Measurements from ENCODE around the gene SPRR2B. TPM values are rescaled to one million over a fixed set of nuclear protein-coding genes. Genes with fewer than 3 reads are reported as not detected.

Gene SPRR2B
- total RNA-seq, 1 donor from 2014 or later = not detected

DNA sequence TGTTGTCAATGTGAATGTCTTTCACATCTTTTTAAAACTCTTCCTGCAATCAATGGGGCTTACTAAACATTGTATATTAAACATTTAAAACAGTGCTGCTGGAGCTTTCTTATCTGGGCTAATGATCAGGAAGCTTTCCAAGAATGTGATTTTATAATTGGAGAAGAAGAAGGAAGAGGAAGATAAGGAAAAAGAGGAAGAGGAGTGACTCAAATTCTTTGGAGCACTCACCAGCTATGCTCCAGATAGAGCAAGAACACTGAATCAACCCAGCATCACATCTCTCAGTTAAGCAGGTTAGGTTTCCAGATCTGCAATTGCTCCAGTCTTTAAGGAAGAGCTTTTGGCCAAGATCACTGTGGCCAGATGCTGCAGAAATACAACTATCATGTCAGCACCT, 24.4 kb upstream of the SPRR2B start:
- Mint-ChIP-seq H3K27ac (no peak overlapping the region), H3K36me3 (no peaks in the 10 kb centered on the region), H3K4me1 (no peaks in the 10 kb centered on the region), H3K4me3 (no peak overlapping the region), H3K9me3 (no peaks in the 10 kb centered on the region), H3K27me3 (ENCODE audit: insufficient read depth, low read depth) (peaks cover 3% of the 10 kb centered on the region)
- H3K9me3 ChIP-seq (ENCODE audit: low read depth) = peaks cover 8% of the 10 kb centered on the region
- H3F3A ChIP-seq (ENCODE audit: low read depth) = no peaks in the 10 kb centered on the region
- no peak for TF ChIP-seq EZH2phosphoT487 (IDR thresholded peaks at IDR 0.05)
- TF ChIP-seq, protein P1, sequence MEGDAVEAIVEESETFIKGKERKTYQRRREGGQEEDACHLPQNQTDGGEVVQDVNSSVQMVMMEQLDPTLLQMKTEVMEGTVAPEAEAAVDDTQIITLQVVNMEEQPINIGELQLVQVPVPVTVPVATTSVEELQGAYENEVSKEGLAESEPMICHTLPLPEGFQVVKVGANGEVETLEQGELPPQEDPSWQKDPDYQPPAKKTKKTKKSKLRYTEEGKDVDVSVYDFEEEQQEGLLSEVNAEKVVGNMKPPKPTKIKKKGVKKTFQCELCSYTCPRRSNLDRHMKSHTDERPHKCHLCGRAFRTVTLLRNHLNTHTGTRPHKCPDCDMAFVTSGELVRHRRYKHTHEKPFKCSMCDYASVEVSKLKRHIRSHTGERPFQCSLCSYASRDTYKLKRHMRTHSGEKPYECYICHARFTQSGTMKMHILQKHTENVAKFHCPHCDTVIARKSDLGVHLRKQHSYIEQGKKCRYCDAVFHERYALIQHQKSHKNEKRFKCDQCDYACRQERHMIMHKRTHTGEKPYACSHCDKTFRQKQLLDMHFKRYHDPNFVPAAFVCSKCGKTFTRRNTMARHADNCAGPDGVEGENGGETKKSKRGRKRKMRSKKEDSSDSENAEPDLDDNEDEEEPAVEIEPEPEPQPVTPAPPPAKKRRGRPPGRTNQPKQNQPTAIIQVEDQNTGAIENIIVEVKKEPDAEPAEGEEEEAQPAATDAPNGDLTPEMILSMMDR (IDR thresholded peaks at IDR 0.05) = no peak
- TF ChIP-seq EZH2 (IDR thresholded peaks at IDR 0.05) = no peak
- no peak overlapping the region for H3K9ac ChIP-seq
- H3K4me1 ChIP-seq = no peaks in the 10 kb centered on the region
- H3K4me3 ChIP-seq = no peak overlapping the region
- H3K27ac ChIP-seq = no peak overlapping the region
- H3K27me3 ChIP-seq = no peaks in the 10 kb centered on the region
- no peak overlapping the region for H3K4me2 ChIP-seq
- no peaks in the 10 kb centered on the region for H3K36me3 ChIP-seq
- no peak overlapping the region for H2AFZ ChIP-seq (replicated peaks)
- no peaks in the 10 kb centered on the region for H4K20me1 ChIP-seq (ENCODE audit: low read depth)
- DNase-seq (ENCODE audit: low spot score) = no peak
- H3K79me2 ChIP-seq (ENCODE audit: low read depth) = no peaks in the 10 kb centered on the region

DNA sequence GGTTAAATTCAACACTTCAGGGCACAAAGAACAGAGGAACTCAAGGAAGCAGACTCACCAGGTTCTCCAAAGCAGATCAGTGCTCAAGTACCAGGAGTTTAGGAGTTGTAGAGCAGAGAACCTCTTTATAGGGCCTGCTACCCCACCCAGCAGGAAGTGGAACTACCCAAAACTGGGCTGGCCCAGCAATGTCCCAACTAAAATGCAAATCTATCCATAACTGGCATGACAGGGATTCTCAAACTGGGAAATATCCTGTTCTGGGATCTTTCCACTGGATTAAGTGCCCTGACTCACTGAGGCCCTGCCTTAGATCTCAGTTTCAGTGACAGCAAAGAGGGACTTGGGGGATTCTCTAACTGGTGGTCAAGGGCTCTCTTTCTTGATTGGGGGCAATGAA, 23.0 kb upstream of the SPRR2B start, which contains the start of gene SPRR2E:
Gene SPRR2E, minus strand, starts transcription at position 101 of the 400 bp plus-strand sequence. CDS start 775 bp downstream, outside the sequence.
- TF ChIP-seq EZH2 (IDR thresholded peaks at IDR 0.05) = no peak
- TF ChIP-seq, protein P1 (IDR thresholded peaks at IDR 0.05) = no peak
- no peak for TF ChIP-seq EZH2phosphoT487 (IDR thresholded peaks at IDR 0.05)
- Histone ChIP-seq H3K9ac (no peak within 1 kb of the TSS), H3F3A (ENCODE audit: low read depth) (no peaks in the 10 kb centered on the region), H4K20me1 (ENCODE audit: low read depth) (no peaks in the 10 kb centered on the region), H3K4me3 (no peak within 1 kb of the TSS), H3K4me1 (no peaks in the 10 kb centered on the region), H3K36me3 (no peaks in the 10 kb centered on the region), H3K79me2 (ENCODE audit: low read depth) (no peaks in the 10 kb centered on the region), H2AFZ (replicated peaks) (no peak within 1 kb of the TSS), H3K27me3 (no peaks in the 10 kb centered on the region), H3K4me2 (no peak within 1 kb of the TSS), H3K9me3 (ENCODE audit: low read depth) (peaks cover 8% of the 10 kb centered on the region), H3K27ac (no peak within 1 kb of the TSS)
- peaks cover 3% of the 10 kb centered on the region for H3K27me3 Mint-ChIP-seq (ENCODE audit: insufficient read depth, low read depth)
- H3K4me3 Mint-ChIP-seq = no peak within 1 kb of the TSS
- no peak for DNase-seq (ENCODE audit: low spot score)
- no peaks in the 10 kb centered on the region for H3K9me3 Mint-ChIP-seq
- H3K4me1 Mint-ChIP-seq = no peaks in the 10 kb centered on the region
- no peaks in the 10 kb centered on the region for H3K36me3 Mint-ChIP-seq
- no peak within 1 kb of the TSS for H3K27ac Mint-ChIP-seq

DNA sequence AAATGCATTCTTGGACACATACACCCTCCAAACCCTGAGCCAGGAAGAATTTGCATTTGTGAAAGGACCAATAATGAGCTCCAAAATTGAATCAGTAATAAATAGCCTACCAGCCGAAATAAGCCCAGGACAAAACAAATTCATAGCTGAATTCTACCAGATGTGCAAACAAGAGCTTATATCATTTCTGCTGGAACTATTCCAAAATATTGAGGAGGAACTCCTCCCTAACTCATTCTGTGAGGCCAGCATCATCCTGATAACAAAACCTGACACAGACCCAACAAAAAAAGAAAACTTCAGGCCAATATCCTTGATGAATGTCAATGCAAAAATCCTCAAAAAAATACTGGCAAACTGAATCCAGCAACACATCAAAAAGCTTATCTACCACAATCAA, 16.2 kb upstream of the SPRR2B start:
- Mint-ChIP-seq H3K27ac (no peak overlapping the region), H3K36me3 (no peaks in the 10 kb centered on the region), H3K4me1 (no peaks in the 10 kb centered on the region), H3K4me3 (no peak overlapping the region), H3K9me3 (peaks cover 4% of the 10 kb centered on the region), H3K27me3 (ENCODE audit: insufficient read depth, low read depth) (peaks cover 5% of the 10 kb centered on the region)
- no peaks in the 10 kb centered on the region for H3K36me3 ChIP-seq
- no peaks in the 10 kb centered on the region for H3K79me2 ChIP-seq (ENCODE audit: low read depth)
- H3K9me3 ChIP-seq (ENCODE audit: low read depth) = peaks cover 22% of the 10 kb centered on the region
- H4K20me1 ChIP-seq (ENCODE audit: low read depth) = no peaks in the 10 kb centered on the region
- H3K4me1 ChIP-seq = no peaks in the 10 kb centered on the region
- no peaks in the 10 kb centered on the region for H3K27me3 ChIP-seq
- DNase-seq (ENCODE audit: low spot score) = no peak
- H3F3A ChIP-seq (ENCODE audit: low read depth) = no peaks in the 10 kb centered on the region
- H3K9ac ChIP-seq = no peak overlapping the region
- no peak overlapping the region for H3K27ac ChIP-seq
- no peak overlapping the region for H3K4me3 ChIP-seq
- H3K4me2 ChIP-seq = no peak overlapping the region
- no peak overlapping the region for H2AFZ ChIP-seq (replicated peaks)
- no peak for TF ChIP-seq EZH2phosphoT487 (IDR thresholded peaks at IDR 0.05)
- TF ChIP-seq EZH2 (IDR thresholded peaks at IDR 0.05) = no peak
- TF ChIP-seq, protein P1 (IDR thresholded peaks at IDR 0.05) = no peak
